H1 (cell line): Measurements from ENCODE around the gene RPS26. TPM values are rescaled to one million over a fixed set of nuclear protein-coding genes. Genes with fewer than 3 reads are reported as not detected.

Source experiments
- CTCF ChIA-PET: fragments of 300-600 bp; sonication (Branson Sonifier 250); formaldehyde crosslinking; loops from one replicate; lab custom pipeline; 2021; ENCODE audit not compliant: partially characterized antibody; lab: Charles Lee
- POLR2A ChIA-PET: fragments of 300-600 bp; sonication (Branson Sonifier 250); formaldehyde crosslinking; loops from one replicate; lab custom pipeline; 2021; ENCODE audit warnings: inconsistent platforms; ENCODE audit not compliant: partially characterized antibody; lab: Charles Lee
- DNase-seq, 2 experiments: peaks; one replicate each; pipeline versions ENCODE4 v3.0.0 to v3.0.0-alpha.2; 2010 to 2022; ENCODE audit warnings: low spot score in 2 of 2, low read depth in 1 of 2, mixed read lengths in 1 of 2
- FAIRE-seq: peaks from 2 replicates; lab custom pipeline; 2011; peaks lifted over from hg19 to GRCh38; lab: Jason Lieb, UNC
- H2AFZ ChIP-seq: 2 replicates; pipeline ENCODE4 v1.8.1; 2012; ENCODE audit warnings: low read length, inconsistent platforms
- H2AK5ac ChIP-seq: 2 replicates; pipeline ENCODE4 v1.6.1; 2013; ENCODE audit warnings: low read depth, low read length
- H2BK120ac ChIP-seq: replicated peaks from 2 replicates; pipeline ENCODE3; 2013; ENCODE audit warnings: low read depth, low read length, inconsistent platforms
- H2BK12ac ChIP-seq: 2 replicates; pipeline ENCODE4 v1.6.1; 2013; ENCODE audit warnings: low read depth, low read length
- H2BK15ac ChIP-seq: 2 replicates; pipeline ENCODE4 v1.6.1; 2013; ENCODE audit warnings: low read length
- H2BK20ac ChIP-seq: 2 replicates; pipeline ENCODE4 v1.6.1; 2013; ENCODE audit warnings: low read length
- H2BK5ac ChIP-seq: 2 replicates; pipeline ENCODE4 v1.6.1; 2013; ENCODE audit warnings: low read depth, low read length
- H3K14ac ChIP-seq: 2 replicates; pipeline ENCODE4 v1.6.1; 2013; ENCODE audit warnings: inconsistent platforms; ENCODE audit not compliant: insufficient read length
- H3K18ac ChIP-seq: 2 replicates; pipeline ENCODE4 v1.6.1; 2013; ENCODE audit warnings: low read length; ENCODE audit errors: extremely low read depth
- H3K23ac ChIP-seq: 2 replicates; pipeline ENCODE4 v1.6.1; 2013; ENCODE audit warnings: inconsistent platforms; ENCODE audit not compliant: insufficient read length
- H3K23me2 ChIP-seq: 2 replicates; pipeline ENCODE4 v1.6.1; 2013; ENCODE audit warnings: low read depth, low read length
- H3K27ac ChIP-seq: 2 replicates; pipeline ENCODE4 v1.6.1; 2011; ENCODE audit warnings: low read depth, low read length, inconsistent platforms
- H3K27me3 ChIP-seq, 4 experiments: replicated peaks in 1 of 4; 1 replicate in 1 of 4; 2 replicates in 3 of 4; pipeline versions ENCODE4 v1.6.1 to v1.8.1; 2011 to 2013; ENCODE audit warnings: low read length in 3 of 4, mild to moderate bottlenecking in 3 of 4, inconsistent platforms in 2 of 4, mixed read lengths in 2 of 4, moderate library complexity in 1 of 4; ENCODE audit not compliant: control insufficient read depth in 3 of 4, insufficient read depth in 3 of 4; ENCODE audit errors: extremely low read depth in 1 of 4
- H3K36me3 ChIP-seq, 4 experiments: 2 replicates each; pipeline versions ENCODE4 v1.6.1 to v1.8.1; 2011 to 2013; ENCODE audit warnings: mild to moderate bottlenecking in 4 of 4, low read length in 3 of 4, moderate library complexity in 2 of 4, control low read depth in 1 of 4, inconsistent platforms in 1 of 4; ENCODE audit not compliant: insufficient read depth in 4 of 4, control insufficient read depth in 2 of 4
- H3K4ac ChIP-seq: replicated peaks from 2 replicates; pipeline ENCODE3; 2013; ENCODE audit warnings: low read length, low read depth, mixed read lengths, inconsistent platforms; ENCODE audit not compliant: insufficient read length
- H3K4me1 ChIP-seq, 4 experiments: replicated peaks in 1 of 4; 1 replicate in 1 of 4; 2 replicates in 3 of 4; pipeline versions ENCODE4 v1.6.1 to v1.8.1; 2011 to 2013; ENCODE audit warnings: low read length in 3 of 4, inconsistent platforms in 2 of 4, mixed read lengths in 1 of 4; ENCODE audit not compliant: insufficient read depth in 4 of 4, control insufficient read depth in 3 of 4
- H3K4me2 ChIP-seq, 2 experiments: 2 replicates each; pipeline versions ENCODE4 v1.6.1 to v1.8.1; 2011 to 2013; ENCODE audit warnings: low read depth in 2 of 2, low read length in 2 of 2, control low read depth in 1 of 2, inconsistent platforms in 1 of 2, mild to moderate bottlenecking in 1 of 2; ENCODE audit not compliant: insufficient read depth in 1 of 2
- H3K4me3 ChIP-seq, 4 experiments: fragments of 200-600, 300-600 bp in 1 of 4; sonication (generic), shearing (Covaris generic), sonication (Bioruptor Twin) in 1 of 4; 2 replicates each; pipeline versions ENCODE4 v1.5.1 to v1.8.1; 2011 to 2016; ENCODE audit warnings: low read length in 4 of 4, low read depth in 3 of 4, control low read depth in 2 of 4, inconsistent platforms in 2 of 4, mild to moderate bottlenecking in 2 of 4, mixed read lengths in 1 of 4, moderate library complexity in 1 of 4; ENCODE audit not compliant: insufficient read depth in 2 of 4; ENCODE audit errors: extremely low read depth in 1 of 4
- H3K56ac ChIP-seq: replicated peaks from 2 replicates; pipeline ENCODE3; 2013; ENCODE audit warnings: low read depth, mild to moderate bottlenecking, mixed read lengths, low read length, inconsistent platforms; ENCODE audit not compliant: insufficient read length
- H3K79me1 ChIP-seq: 2 replicates; pipeline ENCODE4 v1.6.1; 2013; ENCODE audit warnings: low read depth, low read length, control low read depth
- H3K79me2 ChIP-seq, 2 experiments: 2 replicates each; pipeline versions ENCODE4 v1.6.1 to v1.8.1; 2012 to 2013; ENCODE audit warnings: low read length in 2 of 2, mild to moderate bottlenecking in 2 of 2, inconsistent platforms in 1 of 2; ENCODE audit not compliant: insufficient read depth in 2 of 2, control insufficient read depth in 1 of 2
- H3K9ac ChIP-seq, 4 experiments: replicated peaks in 1 of 4; 1 replicate in 1 of 4; 2 replicates in 3 of 4; pipeline versions ENCODE4 v1.6.1 to v1.8.1; 2011 to 2013; ENCODE audit warnings: low read depth in 3 of 4, low read length in 3 of 4, control low read depth in 2 of 4, mild to moderate bottlenecking in 2 of 4, moderate library complexity in 2 of 4, inconsistent platforms in 1 of 4; ENCODE audit errors: extremely low read depth in 1 of 4
- H3K9me3 ChIP-seq, 2 experiments: 2 replicates each; pipeline versions ENCODE4 v1.6.1 to v1.8.1; 2012 to 2013; ENCODE audit warnings: mild to moderate bottlenecking in 2 of 2, moderate library complexity in 2 of 2, control low read depth in 1 of 2, inconsistent platforms in 1 of 2, low read depth in 1 of 2, low read length in 1 of 2, mixed read lengths in 1 of 2; ENCODE audit not compliant: insufficient read depth in 2 of 2
- H4K20me1 ChIP-seq, 2 experiments: replicated peaks in 1 of 2; 2 replicates each; pipeline versions ENCODE3 to v1.8.1; 2011 to 2013; ENCODE audit warnings: inconsistent platforms in 2 of 2, low read length in 2 of 2, mild to moderate bottlenecking in 1 of 2; ENCODE audit not compliant: insufficient read depth in 2 of 2, control insufficient read depth in 1 of 2
- H4K5ac ChIP-seq: 2 replicates; pipeline ENCODE4 v1.6.1; 2013; ENCODE audit warnings: low read length, low read depth, mixed read lengths, inconsistent platforms; ENCODE audit not compliant: insufficient read length
- H4K8ac ChIP-seq: 2 replicates; pipeline ENCODE4 v1.8.0; 2013; ENCODE audit warnings: mild to moderate bottlenecking, moderate library complexity, low read length, inconsistent platforms; ENCODE audit not compliant: insufficient read depth; ENCODE audit errors: extremely low read depth
- H4K91ac ChIP-seq: replicated peaks from 2 replicates; pipeline ENCODE3; 2013; ENCODE audit warnings: low read length, mixed read lengths, inconsistent platforms; ENCODE audit not compliant: insufficient read length
- ATF3 ChIP-seq: IDR thresholded peaks from 2 replicates; pipeline ENCODE4 v1.6.1; 2011; ENCODE audit warnings: low read depth, mild to moderate bottlenecking, low read length; ENCODE audit not compliant: insufficient read depth
- EGR1 ChIP-seq: IDR thresholded peaks from 2 replicates; pipeline ENCODE4 v1.6.1; 2011; ENCODE audit warnings: low read depth, low read length, borderline replicate concordance
- EP300 ChIP-seq, 2 experiments: IDR thresholded peaks; 1 replicate in 1 of 2; 2 replicates in 1 of 2; pipeline ENCODE4 v1.6.1; 2011 to 2012; ENCODE audit warnings: low read depth in 2 of 2, low read length in 2 of 2, mild to moderate bottlenecking in 2 of 2, borderline replicate concordance in 1 of 2, inconsistent platforms in 1 of 2, moderate library complexity in 1 of 2
- FOSL1 ChIP-seq: IDR thresholded peaks from 2 replicates; pipeline ENCODE4 v1.6.1; 2011; ENCODE audit warnings: mild to moderate bottlenecking, low read depth, low read length, moderate library complexity; ENCODE audit not compliant: insufficient read depth
- JUND ChIP-seq: IDR thresholded peaks from 2 replicates; pipeline ENCODE4 v1.6.1; 2011; ENCODE audit warnings: mild to moderate bottlenecking, improper control_type of control experiment, low read length
- KDM5A ChIP-seq: fragments of 200-600 bp; IDR thresholded peaks from 2 replicates; pipeline ENCODE4 v1.7.1; 2012; ENCODE audit warnings: mild to moderate bottlenecking, low read length, inconsistent platforms, mixed read lengths
- MAFK ChIP-seq: IDR thresholded peaks from 2 replicates; pipeline ENCODE4 v1.6.1; 2012; ENCODE audit warnings: low read depth, mild to moderate bottlenecking, improper control_type of control experiment, low read length
- NANOG ChIP-seq: IDR thresholded peaks from 2 replicates; pipeline ENCODE4 v1.6.1; 2011; ENCODE audit warnings: low read length, low read depth, mild to moderate bottlenecking, inconsistent platforms; ENCODE audit not compliant: insufficient read depth, poor library complexity, severe bottlenecking
- PHF8 ChIP-seq: fragments of 200-600 bp; sonication (generic); conservative IDR thresholded peaks from 2 replicates; pipeline ENCODE4 v1.7.1; 2012; ENCODE audit warnings: low read depth, mild to moderate bottlenecking, inconsistent platforms, low read length, moderate library complexity
- POLR2AphosphoS5 ChIP-seq: IDR thresholded peaks from 2 replicates; pipeline ENCODE4 v1.6.1; 2011; ENCODE audit warnings: low read depth, low read length
- POU5F1 ChIP-seq: IDR thresholded peaks from 2 replicates; pipeline ENCODE4 v1.6.1; 2011; ENCODE audit warnings: low read depth, mild to moderate bottlenecking, low read length, moderate library complexity
- RXRA ChIP-seq: IDR thresholded peaks from 2 replicates; pipeline ENCODE4 v1.6.1; 2011; ENCODE audit warnings: low read depth, mild to moderate bottlenecking, low read length, moderate library complexity; ENCODE audit not compliant: insufficient read depth
- SP2 ChIP-seq: IDR thresholded peaks from 2 replicates; pipeline ENCODE4 v1.6.1; 2012; ENCODE audit warnings: mild to moderate bottlenecking, low read length, inconsistent platforms
- SRF ChIP-seq: IDR thresholded peaks from 2 replicates; pipeline ENCODE4 v1.6.1; 2011; ENCODE audit warnings: mild to moderate bottlenecking, low read depth, low read length, moderate library complexity
- WGBS, 2 experiments: shearing (Covaris generic) in 1 of 2; methylation state at CpG; one replicate each; pipeline versions ENCODE4 v1.1.6 to v1.1.7; 2013 to 2015; ENCODE audit warnings: low lambda C conversion rate in 2 of 2, mixed read lengths in 2 of 2, inconsistent platforms in 1 of 2, low coverage in 1 of 2, missing lambda C conversion rate in 1 of 2; ENCODE audit not compliant: insufficient replicate concordance in 2 of 2, insufficient coverage in 1 of 2, insufficient read length in 1 of 2; ENCODE audit errors: extremely low coverage in 1 of 2, missing lambda C conversion rate in 1 of 2; 5-methylcytosine and 5-hydroxymethylcytosine counted together
- polyA plus RNA-seq, 7 experiments: library from polyadenylated mRNA; depleted of rRNA in 3 of 7; stranded (reverse) in 5 of 7; unstranded in 2 of 7; fragments of >200 nt in 5 of 7; fragments of 200-250 nt in 2 of 7; gene quantifications; 1 replicate in 5 of 7; 2 replicates in 1 of 7; 4 replicates in 1 of 7; pipeline versions ENCODE4 v1.2.1 to v1.2.3, GENCODE V29; 2011 to 2013; ENCODE audit warnings: missing spikeins in 2 of 7, mixed read lengths in 2 of 7
- total RNA-seq: library from RNA; stranded (reverse); fragmentation: NEBNext Ultra II Directional; extraction: Animal tissue kit (Norgen Biotek cat#: 25700); gene quantifications from 2 replicates; pipeline ENCODE4 v1.2.1, GENCODE V29; 2021

Gene RPS26
- total and polyA plus RNA-seq, 2 of the 8 experiments (the other 6 are each of a cell fraction or from before 2014, with no cell fraction given): 53.4 to 1,922 TPM

- Histone ChIP-seq H4K8ac (no peak overlapping the region), H2AFZ (no peak overlapping the region), H2BK12ac (no peak overlapping the region), H3K4me1 (no peaks in the 10 kb centered on the region), H3K4me3 (no peak overlapping the region), H2BK5ac (no peak overlapping the region), H3K79me1 (0 out of 2 replicates have a peak, but pooled peaks cover 2% of the 10 kb centered on the region), H3K9ac (no peak overlapping the region), H3K79me2 (no peaks in the 10 kb centered on the region), H2BK15ac (no peak overlapping the region), H3K9me3 (no peaks in the 10 kb centered on the region), H3K56ac (no peak overlapping the region), H3K4me2 (no peak overlapping the region), H3K27me3 (no peaks in the 10 kb centered on the region), H4K5ac (no peak overlapping the region), H2BK20ac (no peak overlapping the region), H2BK120ac (no peak overlapping the region), H3K23ac (no peak overlapping the region), H3K36me3 (peaks cover 0 to 4% (median 0%) of the 10 kb centered on the region in 4 experiments; a peak in 1 of 8 replicates), H4K91ac (no peak overlapping the region), H3K18ac (no peak overlapping the region), H3K23me2 (no peaks in the 10 kb centered on the region; the same call in 1 of the 2 replicates), H3K14ac (no peak overlapping the region), H3K27ac (no peak overlapping the region), H3K4ac (no peak overlapping the region), H2AK5ac (no peak overlapping the region), H4K20me1 (no peaks in the 10 kb centered on the region)
- POLR2A ChIA-PET: interaction anchor here (1.1 to 1.6 kb wide), 3 partner anchors 8 to 90 kb away, joined by 3 read pairs; no protein-coding TSS in a partner anchor
- CTCF ChIA-PET: interaction anchor here (0.8 to 18.1 kb wide), 5 partner anchors 18 to 37 kb away, joined by 3 to 256 read pairs (median 3); partner anchors contain the start of gene SUOX
- no peak for FAIRE-seq
- WGBS, 2 experiments: 92% methylated on average over 5 of the region's 5 CpGs; no CpG with 5 or more reads in 1 of the 2 experiments
- no peak for DNase-seq
- TF ChIP-seq PHF8 (no peak), RXRA (no peak), NANOG (no peak), SRF (no peak), MAFK (no peak), EP300 (IDR thresholded peaks at IDR 0.05; ENCODE audit: borderline replicate concordance in 1 of 2, low read depth in 2 of 2, low read length in 2 of 2) (no peak), EGR1 (no peak), JUND (no peak), FOSL1 (no peak), SP2 (no peak), POU5F1 (no peak), KDM5A (no peak), ATF3 (no peak), POLR2AphosphoS5 (no peak)
Observed at GRCh38 chr12:56013482-56013881, 28.2 kb upstream of the RPS26 start.
